Measurements from ENCODE around the gene PRELID2.
"Not testable (repeated sequence)": the region's sequence is repeated elsewhere in the genome, so short reads cannot be mapped to it uniquely, and the experiment has no call there.

PRELID2 gene

DNA sequence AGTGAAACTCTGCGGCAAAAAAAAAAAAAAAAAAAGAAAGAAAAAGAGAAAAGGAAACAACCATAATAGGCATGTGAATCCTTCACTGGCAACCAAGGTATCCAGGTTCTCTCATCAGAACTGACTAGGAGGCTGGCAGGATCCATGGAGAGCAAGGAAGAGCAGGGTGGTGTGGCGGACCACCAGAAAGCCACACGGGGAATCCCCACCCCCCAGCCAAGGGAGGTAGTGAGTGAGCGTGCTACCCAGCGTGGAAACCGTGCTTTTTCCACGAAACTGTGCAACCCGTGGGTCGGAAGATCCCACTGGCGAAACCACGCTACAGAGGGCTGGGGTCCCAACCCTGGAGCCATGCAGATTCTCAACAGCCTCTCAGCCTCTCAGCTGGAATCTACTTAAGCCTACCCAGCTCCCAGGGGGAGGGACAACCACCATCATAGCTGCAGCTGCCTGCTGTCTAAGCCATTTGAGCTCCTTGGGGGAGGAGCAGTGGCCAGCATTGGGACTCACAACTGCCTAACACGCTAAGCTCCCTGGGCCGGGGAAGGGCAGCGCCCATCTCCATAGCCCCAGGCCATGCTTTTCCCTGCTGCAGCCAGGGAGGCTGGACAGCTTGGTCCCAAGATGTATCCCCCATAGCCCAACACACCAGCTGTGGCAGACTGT is 91.6 kb downstream of the PRELID2 start:
- TF ChIP-seq LEF1 (IDR thresholded peaks at IDR 0.05; ENCODE audit: borderline replicate concordance) (no peak), SUZ12 (IDR thresholded peaks at IDR 0.05) (no peak), NFRKB (IDR thresholded peaks at IDR 0.05) (no peak), ELF4 (IDR thresholded peaks at IDR 0.05) (no peak), CTBP1 (IDR thresholded peaks at IDR 0.05; ENCODE audit: borderline replicate concordance) (no peak), L3MBTL2 (conservative IDR thresholded peaks at IDR 0.05) (no peak), BHLHE40 (IDR thresholded peaks at IDR 0.05; ENCODE audit: borderline replicate concordance) (no peak), SP1 (IDR thresholded peaks at IDR 0.05) (no peak), ARNT (IDR thresholded peaks at IDR 0.05) (no peak), FOXA1 (IDR thresholded peaks at IDR 0.05) (no peak), FOXK2 (IDR thresholded peaks at IDR 0.05) (no peak), FOXM1 (IDR thresholded peaks at IDR 0.05; ENCODE audit: borderline replicate concordance) (no peak), TARDBP (IDR thresholded peaks at IDR 0.05) (no peak)
- TF ChIP-seq, protein P1, sequence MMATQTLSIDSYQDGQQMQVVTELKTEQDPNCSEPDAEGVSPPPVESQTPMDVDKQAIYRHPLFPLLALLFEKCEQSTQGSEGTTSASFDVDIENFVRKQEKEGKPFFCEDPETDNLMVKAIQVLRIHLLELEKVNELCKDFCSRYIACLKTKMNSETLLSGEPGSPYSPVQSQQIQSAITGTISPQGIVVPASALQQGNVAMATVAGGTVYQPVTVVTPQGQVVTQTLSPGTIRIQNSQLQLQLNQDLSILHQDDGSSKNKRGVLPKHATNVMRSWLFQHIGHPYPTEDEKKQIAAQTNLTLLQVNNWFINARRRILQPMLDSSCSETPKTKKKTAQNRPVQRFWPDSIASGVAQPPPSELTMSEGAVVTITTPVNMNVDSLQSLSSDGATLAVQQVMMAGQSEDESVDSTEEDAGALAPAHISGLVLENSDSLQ (IDR thresholded peaks at IDR 0.05): no peak
- CTCF ChIA-PET: no interaction called here
- DNase-seq (ENCODE audit: extremely low spot score): no peak
- POLR2A ChIA-PET: no interaction called here

- CTCF ChIA-PET: no interaction called here
- TF ChIP-seq BHLHE40 (IDR thresholded peaks at IDR 0.05; ENCODE audit: borderline replicate concordance) (no peak), SUZ12 (IDR thresholded peaks at IDR 0.05) (no peak), ELF4 (IDR thresholded peaks at IDR 0.05) (no peak), NFRKB (IDR thresholded peaks at IDR 0.05) (no peak), HDGF (IDR thresholded peaks at IDR 0.05; ENCODE audit: borderline replicate concordance) (no peak), L3MBTL2 (conservative IDR thresholded peaks at IDR 0.05) (no peak), FOXM1 (IDR thresholded peaks at IDR 0.05; ENCODE audit: borderline replicate concordance) (no peak), TARDBP (IDR thresholded peaks at IDR 0.05) (no peak), FOXK2 (IDR thresholded peaks at IDR 0.05) (no peak), ARNT (IDR thresholded peaks at IDR 0.05) (no peak), ZNF384 (IDR thresholded peaks at IDR 0.05) (no peak), LEF1 (IDR thresholded peaks at IDR 0.05; ENCODE audit: borderline replicate concordance) (no peak)
- TF ChIP-seq, protein P1 (IDR thresholded peaks at IDR 0.05): no peak
- POLR2A ChIA-PET: no interaction called here
- no peak for DNase-seq (ENCODE audit: extremely low spot score)
These were observed 95.3 kb downstream of the PRELID2 start for GRCh38 chr5:145739843-145740242.

- POLR2A ChIA-PET: no interaction called here
- CTCF ChIA-PET: no interaction called here
- TF ChIP-seq BHLHE40 (IDR thresholded peaks at IDR 0.05; ENCODE audit: borderline replicate concordance) (no peak), HDGF (IDR thresholded peaks at IDR 0.05; ENCODE audit: borderline replicate concordance) (no peak), L3MBTL2 (conservative IDR thresholded peaks at IDR 0.05) (no peak), LEF1 (IDR thresholded peaks at IDR 0.05; ENCODE audit: borderline replicate concordance) (no peak), FOXA1 (IDR thresholded peaks at IDR 0.05) (no peak)
- DNase-seq (ENCODE audit: extremely low spot score): no peak
These were observed 96.9 kb downstream of the PRELID2 start for GRCh38 chr5:145738227-145738626.

DNA sequence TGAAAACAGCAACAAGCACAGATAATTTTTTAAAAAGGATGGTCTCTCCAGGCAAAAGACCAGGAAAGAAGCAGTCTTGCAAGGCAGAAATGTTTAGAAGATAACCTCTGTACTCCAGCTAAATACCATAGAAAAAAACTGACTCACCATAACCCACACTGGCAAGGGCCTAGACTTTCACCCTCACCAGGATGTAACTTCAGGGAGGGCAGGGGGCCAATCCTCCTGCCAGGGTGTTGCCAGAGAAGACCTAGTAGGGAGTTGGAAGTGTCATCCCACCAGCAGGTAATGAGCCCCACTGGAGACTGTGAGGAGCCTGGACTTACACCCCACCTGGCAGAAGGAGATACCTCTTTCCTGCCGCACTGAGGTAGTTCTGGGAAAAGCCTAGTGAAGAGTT is 97.6 kb downstream of the PRELID2 start:
- TF ChIP-seq SUZ12 (IDR thresholded peaks at IDR 0.05) (no peak), ZNF384 (IDR thresholded peaks at IDR 0.05) (no peak), TARDBP (IDR thresholded peaks at IDR 0.05) (no peak), FOXM1 (IDR thresholded peaks at IDR 0.05; ENCODE audit: borderline replicate concordance) (no peak), BHLHE40 (IDR thresholded peaks at IDR 0.05; ENCODE audit: borderline replicate concordance) (no peak), FOXK2 (IDR thresholded peaks at IDR 0.05) (no peak), NFRKB (IDR thresholded peaks at IDR 0.05) (no peak), ARNT (IDR thresholded peaks at IDR 0.05) (no peak), LEF1 (IDR thresholded peaks at IDR 0.05; ENCODE audit: borderline replicate concordance) (no peak), SP1 (IDR thresholded peaks at IDR 0.05) (no peak), L3MBTL2 (conservative IDR thresholded peaks at IDR 0.05) (no peak)
- TF ChIP-seq, protein P1 (IDR thresholded peaks at IDR 0.05): no peak
- ChIA-PET CTCF (no interaction called here), POLR2A (no interaction called here)

GRCh38 chr5:145729956-145730355 is 105.2 kb downstream of the PRELID2 start:
- CTCF ChIA-PET; POLR2A ChIA-PET; DNase-seq (ENCODE audit: extremely low spot score): not testable (repeated sequence)

More for the DNA sequence above, 97.6 kb downstream of the PRELID2 start:
- no peak for DNase-seq (ENCODE audit: extremely low spot score)

- TF ChIP-seq FOXM1 (IDR thresholded peaks at IDR 0.05; ENCODE audit: borderline replicate concordance): no peak
- no peak for TF ChIP-seq ELF4 (IDR thresholded peaks at IDR 0.05)
- TF ChIP-seq FOXA1 (IDR thresholded peaks at IDR 0.05): no peak
- no peak for TF ChIP-seq NFRKB (IDR thresholded peaks at IDR 0.05)
- no peak for TF ChIP-seq ZNF384 (IDR thresholded peaks at IDR 0.05)
- no peak for TF ChIP-seq BHLHE40 (IDR thresholded peaks at IDR 0.05; ENCODE audit: borderline replicate concordance)
- no peak for TF ChIP-seq L3MBTL2 (conservative IDR thresholded peaks at IDR 0.05)
- ChIA-PET CTCF (no interaction called here), POLR2A (no interaction called here)
- no peak for DNase-seq (ENCODE audit: extremely low spot score)
These were observed 111.6 kb downstream of the PRELID2 start for GRCh38 chr5:145723516-145723915.

DNA sequence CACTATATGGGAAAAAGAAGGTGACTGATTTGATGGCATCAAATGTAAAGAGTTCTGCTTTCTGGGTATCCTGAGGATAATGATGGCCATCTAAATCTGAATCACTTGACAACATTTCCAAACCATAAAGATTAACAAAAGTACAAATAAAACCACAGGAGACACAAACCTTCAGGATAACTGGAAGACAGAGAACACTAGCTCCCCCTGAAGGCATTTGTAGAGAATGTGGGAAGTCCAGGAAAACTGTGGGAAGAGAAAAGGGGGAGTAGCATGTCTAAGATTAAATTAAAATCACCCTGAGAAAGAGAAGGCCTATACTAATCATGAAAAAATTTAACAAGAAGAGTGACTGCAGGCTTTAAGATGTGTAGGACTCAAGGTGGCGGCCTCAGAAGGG is 116.2 kb downstream of the PRELID2 start:
- POLR2A ChIA-PET: no interaction called here
- CTCF ChIA-PET: interaction anchor here (0.6 to 1.0 kb wide), 4 partner anchors 14 to 126 kb away, joined by 3 to 4 read pairs (median 3); no protein-coding TSS in a partner anchor
- peak; percentile 31 for DNase-seq (ENCODE audit: extremely low spot score)
- TF ChIP-seq FOXA1 (IDR thresholded peaks at IDR 0.05) (no peak), CTBP1 (IDR thresholded peaks at IDR 0.05; ENCODE audit: borderline replicate concordance) (no peak), BHLHE40 (IDR thresholded peaks at IDR 0.05; ENCODE audit: borderline replicate concordance) (no peak), LEF1 (IDR thresholded peaks at IDR 0.05; ENCODE audit: borderline replicate concordance) (no peak), ARNT (IDR thresholded peaks at IDR 0.05) (no peak), ELF4 (IDR thresholded peaks at IDR 0.05) (no peak), FOXM1 (IDR thresholded peaks at IDR 0.05; ENCODE audit: borderline replicate concordance) (no peak), TARDBP (IDR thresholded peaks at IDR 0.05) (no peak), HDGF (IDR thresholded peaks at IDR 0.05; ENCODE audit: borderline replicate concordance) (no peak), FOXK2 (IDR thresholded peaks at IDR 0.05) (no peak), SUZ12 (IDR thresholded peaks at IDR 0.05) (no peak), SP1 (IDR thresholded peaks at IDR 0.05) (no peak), L3MBTL2 (conservative IDR thresholded peaks at IDR 0.05) (no peak), NFRKB (IDR thresholded peaks at IDR 0.05) (no peak), ZNF384 (IDR thresholded peaks at IDR 0.05) (no peak)
- TF ChIP-seq, protein P1 (IDR thresholded peaks at IDR 0.05): no peak

Data from HEK293T (cell line).